SJCRH30 (cell line): ENCODE measurements around the gene ECHDC1. TPM values are rescaled to one million over a fixed set of nuclear protein-coding genes. Genes with fewer than 3 reads are reported as not detected.

Experiments used
- DNase-seq, 2 experiments: peaks; one replicate each; pipeline ENCODE4 v3.0.0-alpha.2; 2015 to 2020
- H3K27ac ChIP-seq: fragments of 250-450 bp; sonication (Bioruptor Pico); 2 replicates; pipeline ENCODE4 v1.5.1; 2020; ENCODE audit warnings: mild to moderate bottlenecking, moderate library complexity
- H3K27me3 ChIP-seq: fragments of 250-450 bp; sonication (Bioruptor Pico); 2 replicates; pipeline ENCODE4 v1.5.1; 2020; ENCODE audit warnings: mild to moderate bottlenecking, moderate library complexity
- H3K36me3 ChIP-seq: fragments of 250-450 bp; sonication (Bioruptor Pico); 2 replicates; pipeline ENCODE4 v1.5.1; 2020; ENCODE audit warnings: mild to moderate bottlenecking, moderate library complexity
- H3K4me1 ChIP-seq: fragments of 250-450 bp; sonication (Bioruptor Pico); 2 replicates; pipeline ENCODE4 v1.5.1; 2020; ENCODE audit warnings: mild to moderate bottlenecking, moderate library complexity
- H3K4me3 ChIP-seq: fragments of 250-450 bp; sonication (Bioruptor Pico); 2 replicates; pipeline ENCODE4 v1.5.1; 2020; ENCODE audit warnings: mild to moderate bottlenecking, moderate library complexity
- H3K9me3 ChIP-seq: fragments of 250-450 bp; sonication (Bioruptor Pico); replicated peaks from 2 replicates; pipeline ENCODE4 v1.5.1; 2020; ENCODE audit warnings: mild to moderate bottlenecking, moderate library complexity
- total RNA-seq: library from RNA; depleted of rRNA; stranded (reverse); fragments of >200 nt; shearing (Covaris generic); gene quantifications from 2 replicates; pipeline ENCODE4 v1.2.3, GENCODE V29; 2014; rRNA removed

ECHDC1 gene
- total RNA-seq, 1 experiment from 2014 or later = 77.2 TPM

- Histone ChIP-seq H3K27me3 (no peaks in the 10 kb centered on the region; the same call in 1 of the 2 replicates), H3K36me3 (no peaks in the 10 kb centered on the region), H3K27ac (no peak overlapping the region), H3K9me3 (no peaks in the 10 kb centered on the region), H3K4me1 (no peaks in the 10 kb centered on the region), H3K4me3 (no peak overlapping the region)
- DNase-seq = no peak
Observed at GRCh38 chr6:127247114-127248096, 96.0 kb downstream of the ECHDC1 start.

GRCh38 chr6:127243501-127243900 is 99.9 kb downstream of the ECHDC1 start:
- no peak overlapping the region for H3K27ac ChIP-seq
- no peak overlapping the region for H3K4me3 ChIP-seq
- H3K4me1 ChIP-seq = no peaks in the 10 kb centered on the region
- no peaks in the 10 kb centered on the region; the same call in 1 of the 2 replicates for H3K27me3 ChIP-seq
- no peak for DNase-seq
- no peaks in the 10 kb centered on the region for H3K9me3 ChIP-seq
- H3K36me3 ChIP-seq = no peaks in the 10 kb centered on the region

Other genes with a start within 250 kb of the ECHDC1 start
- not detected in 2 replicates for gene RSPO3, start 224.9 kb downstream of the ECHDC1 start, total RNA-seq
- 25.2 and 29.8 TPM in 2 replicates for gene RNF146, start 76.7 kb downstream of the ECHDC1 start, total RNA-seq
- gene KIAA0408, start 115.8 kb upstream of the ECHDC1 start, total RNA-seq = 2.5 and 2.9 TPM in 2 replicates
- gene C6orf58, start 233.6 kb upstream of the ECHDC1 start, total RNA-seq = not detected in 2 replicates